B cell (primary cell): ENCODE results near the gene RPL13. TPM values are rescaled to one million over a fixed set of nuclear protein-coding genes. Genes with fewer than 3 reads are reported as not detected.

Experiments
- ATAC-seq: fragments of 200-7000 bp; cut with Tn5 transposase; one replicate; pipeline ENCODE4 v1.10.0; 2021; ENCODE audit warnings: low read depth, mild to moderate bottlenecking, moderate number of reproducible peaks, moderate library complexity
- CTCF ChIA-PET: fragments of 350-600 bp; sonication (Branson Sonifier 250); formaldehyde crosslinking; loops from one replicate; lab custom pipeline; 2021; ENCODE audit warnings: antibody characterized with exemption, inconsistent platforms; lab: Charles Lee
- POLR2A ChIA-PET: fragments of 350-600 bp; sonication (Branson Sonifier 250); formaldehyde crosslinking; loops from one replicate; lab custom pipeline; 2021; ENCODE audit warnings: antibody characterized with exemption; lab: Charles Lee
- DNase-seq: peaks from one replicate; pipeline ENCODE4 v3.0.0; 2013
- H2AFZ ChIP-seq: 2 replicates; pipeline ENCODE4 v1.6.1; 2012; ENCODE audit warnings: mild to moderate bottlenecking, low read depth, low read length; ENCODE audit not compliant: insufficient read depth, poor library complexity, severe bottlenecking
- H3K27ac ChIP-seq, 2 donors: 1 replicate in 1 of 2; 2 replicates in 1 of 2; pipeline ENCODE4 v1.5.1; 2012 to 2013; ENCODE audit warnings: low read length in 2 of 2, mild to moderate bottlenecking in 2 of 2, moderate library complexity in 1 of 2
- H3K27me3 ChIP-seq, 4 experiments: fragments of 200-600 bp in 1 of 4; sonication (generic) in 1 of 4; replicated peaks in 1 of 4; 1 replicate in 2 of 4; 2 replicates in 2 of 4; pipeline versions ENCODE4 v1.6.1 to v1.7.0; 2013 to 2016; ENCODE audit warnings: low read length in 3 of 4, mild to moderate bottlenecking in 2 of 4, mixed read lengths in 1 of 4, moderate library complexity in 1 of 4; ENCODE audit not compliant: insufficient read depth in 4 of 4, control insufficient read depth in 3 of 4; ENCODE audit errors: control extremely low read depth in 1 of 4
- H3K36me3 ChIP-seq, 2 experiments: replicated peaks in 1 of 2; 1 replicate in 1 of 2; 2 replicates in 1 of 2; pipeline versions ENCODE4 v1.6.1 to v1.7.1; 2013; ENCODE audit warnings: low read length in 1 of 2; ENCODE audit not compliant: insufficient read depth in 2 of 2, control insufficient read depth in 1 of 2; ENCODE audit errors: control extremely low read depth in 1 of 2, extremely low read depth in 1 of 2
- H3K4me1 ChIP-seq, 2 donors: fragments of 200-600 bp in 1 of 2; sonication (generic) in 1 of 2; 1 replicate in 1 of 2; 2 replicates in 1 of 2; pipeline versions ENCODE4 v1.5.1 to v1.6.1; 2013 to 2017; ENCODE audit warnings: low read length in 2 of 2; ENCODE audit not compliant: control insufficient read depth in 2 of 2, insufficient read depth in 2 of 2
- H3K4me2 ChIP-seq: replicated peaks from 2 replicates; pipeline ENCODE3; 2012; ENCODE audit warnings: mild to moderate bottlenecking, low read depth, low read length; ENCODE audit not compliant: poor library complexity, severe bottlenecking
- H3K4me3 ChIP-seq, 5 experiments: fragments of 200-600 bp in 1 of 5; sonication (generic) in 1 of 5; 1 replicate in 3 of 5; 2 replicates in 2 of 5; pipeline versions ENCODE4 v1.5.1 to v1.7.0; 2011 to 2016; ENCODE audit warnings: low read length in 4 of 5, mild to moderate bottlenecking in 4 of 5, low read depth in 2 of 5, control low read depth in 1 of 5, moderate library complexity in 1 of 5; ENCODE audit not compliant: insufficient read depth in 1 of 5; ENCODE audit errors: control extremely low read depth in 1 of 5, extremely low read depth in 1 of 5
- H3K79me2 ChIP-seq: fragments of 200-600 bp; sonication (generic); one replicate; pipeline ENCODE4 v1.6.0; 2016; ENCODE audit warnings: low read length; ENCODE audit not compliant: control insufficient read depth, insufficient read depth
- H3K9ac ChIP-seq: fragments of 200-600 bp; sonication (generic); 2 replicates; pipeline ENCODE4 v1.6.1; 2017; ENCODE audit warnings: mild to moderate bottlenecking, low read length, moderate library complexity
- H3K9me3 ChIP-seq, 3 donors: one replicate each; pipeline versions ENCODE4 v1.6.1 to v1.7.1; 2013; ENCODE audit warnings: low read length in 2 of 3; ENCODE audit not compliant: control insufficient read depth in 2 of 3, insufficient read depth in 1 of 3; ENCODE audit errors: control extremely low read depth in 1 of 3
- H4K20me1 ChIP-seq: 2 replicates; pipeline ENCODE4 v1.6.0; 2012; ENCODE audit warnings: mild to moderate bottlenecking, low read length; ENCODE audit not compliant: insufficient read depth, control insufficient read depth, poor library complexity, severe bottlenecking
- H3K27ac Mint-ChIP-seq: one replicate; pipeline ENCODE4 v1.8.0; 2021; ENCODE audit warnings: mixed read lengths
- H3K27me3 Mint-ChIP-seq: one replicate; pipeline ENCODE4 v1.8.0; 2021; ENCODE audit warnings: mixed read lengths
- H3K4me1 Mint-ChIP-seq: one replicate; pipeline ENCODE4 v1.8.0; 2021; ENCODE audit warnings: mixed read lengths
- H3K4me3 Mint-ChIP-seq: one replicate; pipeline ENCODE4 v1.8.0; 2021; ENCODE audit warnings: mixed read lengths
- H3K9me3 Mint-ChIP-seq: one replicate; pipeline ENCODE4 v1.8.0; 2022; ENCODE audit warnings: mixed read lengths; ENCODE audit not compliant: insufficient read depth
- CTCF ChIP-seq: fragments of 200-600 bp; IDR thresholded peaks from one replicate; pipeline ENCODE4 v1.8.0; 2022; ENCODE audit warnings: antibody characterized with exemption, mild to moderate bottlenecking
- EZH2 ChIP-seq: IDR thresholded peaks from 2 replicates; pipeline ENCODE4 v1.6.1; 2012; ENCODE audit warnings: borderline replicate concordance, low read depth, mild to moderate bottlenecking, moderate library complexity, low read length; ENCODE audit not compliant: insufficient read depth, poor library complexity, severe bottlenecking
- WGBS: methylation state at CpG from one replicate; pipeline ENCODE4 v1.1.5; 2013; ENCODE audit warnings: missing lambda C conversion rate; ENCODE audit not compliant: insufficient coverage; 5-methylcytosine and 5-hydroxymethylcytosine counted together
- intact Hi-C: fragments of 100-400 bp; cut with micrococcal nuclease; formaldehyde crosslinking; loops from one replicate; pipeline ENCODE4 v1.10.0; 2022
- polyA plus RNA-seq: library from polyadenylated mRNA; depleted of rRNA; stranded (reverse); fragments of >200 nt; gene quantifications from 2 replicates; pipeline ENCODE4 v1.2.3, GENCODE V29; 2012
- total RNA-seq, 2 donors: library from RNA; stranded (reverse); fragments of 120-200 nt in 1 of 2; gene quantifications; 1 replicate in 1 of 2; 2 replicates in 1 of 2; pipeline versions ENCODE4 v1.2.3 to v1.2.4, GENCODE V29; 2013 to 2022

The RPL13 gene
- total and polyA plus RNA-seq, 2 donors (not counting 1 experiment from before 2014, with no cell fraction given) = 3,184 to 11,676 TPM

GRCh38 chr16:89531821-89532526 is 28.5 kb upstream of the RPL13 start:
- Mint-ChIP-seq H3K27ac (no peak overlapping the region), H3K4me3 (no peak overlapping the region), H3K27me3 (no peaks in the 10 kb centered on the region), H3K9me3 (no peaks in the 10 kb centered on the region), H3K4me1 (peaks cover 22% of the 10 kb centered on the region)
- Histone ChIP-seq H3K79me2 (peaks cover 61% of the 10 kb centered on the region), H3K9ac (no peak overlapping the region), H3K4me1 (peaks cover 23 to 24% of the 10 kb centered on the region in 2 donors), H3K27ac (no peak overlapping the region), H3K27me3 (no peaks in the 10 kb centered on the region), H3K9me3 (no peaks in the 10 kb centered on the region), H3K4me3 (no peak overlapping the region), H3K36me3 (peaks cover 10 to 44% of the 10 kb centered on the region in 2 experiments), H4K20me1 (peaks cover 23% of the 10 kb centered on the region), H3K4me2 (no peak overlapping the region), H2AFZ (no peak overlapping the region)
- CTCF ChIA-PET = no interaction called here
- DNase-seq (no peak), ATAC-seq (no peak)
- TF ChIP-seq EZH2 (no peak), CTCF (no peak)
- WGBS = 98% methylated on average over 29 of the region's 31 CpGs
- intact Hi-C loops = no loop called here
- POLR2A ChIA-PET = no interaction called here

- TF ChIP-seq CTCF (no peak), EZH2 (no peak)
- H3K27me3 ChIP-seq = no peaks in the 10 kb centered on the region
- H3K79me2 ChIP-seq = peaks cover 56% of the 10 kb centered on the region
- H2AFZ ChIP-seq = peak overlapping the region; percentile 36
- no peaks in the 10 kb centered on the region for H3K27me3 Mint-ChIP-seq
- H3K9me3 Mint-ChIP-seq = no peaks in the 10 kb centered on the region
- peak overlapping the region; percentile 15 for H3K9ac ChIP-seq
- 2% methylated on average over 5 of the region's 11 CpGs for WGBS
- peaks cover 32% of the 10 kb centered on the region for H4K20me1 ChIP-seq
- H3K4me3 ChIP-seq = peak overlapping the region in 4 of 5 experiments; percentile 13 to 39 (median 22)
- DNase-seq (peak; percentile 82), ATAC-seq (peak; percentile 91)
- H3K27ac Mint-ChIP-seq = peak overlapping the region; percentile 88
- peaks cover 23 to 24% of the 10 kb centered on the region in 2 donors for H3K4me1 ChIP-seq
- ChIA-PET CTCF (interaction anchor here (0.5 to 1.8 kb wide), 3 partner anchors 9 to 108 kb away, joined by 3 to 4 read pairs (median 4); no protein-coding TSS in a partner anchor), POLR2A (interaction anchor here (0.5 to 1.9 kb wide), 3 partner anchors 9 to 128 kb away, joined by 3 to 6 read pairs (median 5); no protein-coding TSS in a partner anchor)
- intact Hi-C loops = loop anchor here (1.0 to 2.0 kb wide), 3 partner anchors 26 to 46 kb away; partner anchors contain the start of genes RPL13 and SPG7
- H3K4me2 ChIP-seq = peak overlapping the region; percentile 70
- H3K4me3 Mint-ChIP-seq = peak overlapping the region; percentile 80
- H3K9me3 ChIP-seq = no peaks in the 10 kb centered on the region
- H3K36me3 ChIP-seq = peaks cover 3 to 47% of the 10 kb centered on the region in 2 experiments
- peak overlapping the region; percentile 43 to 81 for H3K27ac ChIP-seq
- peaks cover 22% of the 10 kb centered on the region for H3K4me1 Mint-ChIP-seq
Measured at GRCh38 chr16:89534252-89534756, 26.2 kb upstream of the RPL13 start.
